Sigmoid colon (tissue), 7 donors: Measurements from ENCODE around the gene GPR17. TPM values are rescaled to one million over a fixed set of nuclear protein-coding genes. Genes with fewer than 3 reads are reported as not detected.

Experiments
- DNase-seq: peaks from one replicate; pipeline ENCODE4 v3.0.0-alpha.2; 2019
- H3K27ac ChIP-seq, 4 donors: fragments of 200-600 bp; sonication (generic); one replicate each; pipeline ENCODE4 v1.5.1; 2016 to 2019; ENCODE audit warnings: mild to moderate bottlenecking in 1 of 4
- H3K27me3 ChIP-seq, 3 donors: fragments of 200-600 bp; sonication (generic); one replicate each; pipeline ENCODE4 v1.5.1; 2019; ENCODE audit warnings: mild to moderate bottlenecking in 1 of 3
- H3K36me3 ChIP-seq, 4 donors: fragments of 200-600 bp; sonication (generic); one replicate each; pipeline ENCODE4 v1.5.1; 2016 to 2019
- H3K4me1 ChIP-seq, 4 donors: fragments of 200-600 bp; sonication (generic); one replicate each; pipeline ENCODE4 v1.5.1; 2017 to 2019
- H3K4me3 ChIP-seq, 4 donors: fragments of 200-600 bp; sonication (generic); one replicate each; pipeline ENCODE4 v1.5.1; 2017 to 2019; ENCODE audit warnings: mild to moderate bottlenecking in 2 of 4, moderate library complexity in 1 of 4
- H3K9me3 ChIP-seq, 4 donors: fragments of 200-600 bp in 3 of 4; sonication (generic) in 3 of 4; one replicate each; pipeline versions ENCODE4 v1.5.1 to v1.6.1; 2013 to 2019
- EP300 ChIP-seq, 4 donors: sonication (generic); formaldehyde crosslinking; IDR thresholded peaks; one replicate each; pipeline ENCODE4 v1.6.1; 2017; ENCODE audit warnings: antibody characterized with exemption in 4 of 4
- POLR2A ChIP-seq, 2 donors: fragments of 450-650 bp; IDR thresholded peaks; one replicate each; pipeline ENCODE4 v1.6.1; 2016; ENCODE audit warnings: antibody characterized with exemption in 2 of 2, mild to moderate bottlenecking in 2 of 2, moderate library complexity in 2 of 2
- POLR2AphosphoS5 ChIP-seq, 4 donors: sonication (generic); formaldehyde crosslinking; IDR thresholded peaks; one replicate each; pipeline ENCODE4 v1.6.1; 2017; ENCODE audit warnings: antibody characterized with exemption in 4 of 4
- WGBS, 2 donors: extraction: QIAGEN DNeasy Blood & Tissue Kit; methylation state at CpG; one replicate each; pipeline ENCODE4 v1.1.7; 2013; 5-methylcytosine and 5-hydroxymethylcytosine counted together
- intact Hi-C: fragments of 100-400 bp; cut with DNase I; formaldehyde crosslinking; loops from one replicate; pipeline ENCODE4 v1.15.1; 2023
- polyA plus RNA-seq, 3 donors: library from polyadenylated mRNA; stranded (reverse); fragments of 200-250 nt; gene quantifications; one replicate each; pipeline ENCODE4 v1.2.3, GENCODE V29; 2013
- total RNA-seq, 4 donors: library from RNA; depleted of rRNA; stranded (reverse); fragments of >200 nt; gene quantifications; one replicate each; pipeline ENCODE4 v1.1.0, GENCODE V29; 2016
- TF ChIP-seq, protein P1 (sequence below), 4 experiments: fragments of 450-650 bp in 3 of 4; fragments of 200-600 bp in 1 of 4; IDR thresholded peaks; one replicate each; pipeline ENCODE4 v1.5.1; 2016 to 2019; ENCODE audit warnings: antibody characterized with exemption in 4 of 4, mild to moderate bottlenecking in 3 of 4, moderate library complexity in 2 of 4
- donor health status: healthy with polysubstance abuse.
- donor health status: Bipolar disorder and iron deficiency.
- donor health status: healthy.

Gene GPR17
- total and polyA plus RNA-seq, 7 donors = 0.36 to 1.4 (median 0.60) TPM; not detected in 2

DNA sequence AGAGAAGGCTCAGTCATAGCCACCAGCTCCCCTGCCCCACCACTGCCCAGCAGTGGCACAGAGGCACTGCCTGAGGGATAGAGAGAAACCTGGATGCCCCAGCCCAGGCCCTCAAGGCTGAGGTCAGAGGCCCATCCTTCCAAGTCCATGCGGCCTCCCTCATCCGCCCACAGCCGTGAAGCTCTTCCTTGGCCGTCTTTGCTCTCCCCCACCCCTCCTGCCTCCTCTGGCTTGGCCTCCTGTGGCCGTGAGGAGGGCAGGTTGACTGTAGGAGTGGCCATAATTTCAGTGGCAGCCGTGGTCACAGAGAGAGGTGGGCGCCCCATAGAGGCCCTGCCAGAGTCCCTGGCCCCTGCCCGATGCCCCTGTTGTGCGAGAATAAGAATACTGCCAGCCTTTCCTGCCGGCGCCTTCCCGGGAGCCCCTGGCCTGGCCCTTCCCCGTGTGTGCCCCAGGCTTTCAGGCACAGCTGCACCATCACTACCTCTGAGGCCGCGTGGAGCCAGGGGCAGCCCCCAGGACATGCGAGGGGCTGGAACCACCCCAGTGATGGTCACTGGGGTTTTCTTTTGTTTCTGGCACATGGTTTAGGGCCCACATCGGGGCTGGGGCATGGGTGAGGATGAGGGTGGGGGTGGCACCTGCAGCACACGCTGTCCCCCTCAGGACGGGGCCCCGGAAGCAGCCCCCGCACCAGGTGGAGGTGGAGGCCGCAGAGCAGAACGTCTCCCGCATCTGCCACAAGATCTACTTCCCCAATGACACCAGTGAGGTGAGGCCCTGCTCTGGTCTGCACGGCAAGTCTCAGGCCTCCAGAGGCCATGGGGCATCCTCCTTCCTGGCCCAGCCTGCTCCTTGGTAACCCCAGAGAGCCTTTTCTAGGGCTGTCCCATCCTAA is 13.1 kb upstream of the GPR17 start:
- peaks cover 0 to 86% (median 76%) of the 10 kb centered on the region in 4 donors for H3K4me1 ChIP-seq
- H3K4me3 ChIP-seq = no peak overlapping the region
- peaks cover 0 to 2% (median 0%) of the 10 kb centered on the region in 4 donors for H3K36me3 ChIP-seq
- intact Hi-C loops = loop anchor here (10.0 kb wide), 1 partner anchor 52 kb away; no protein-coding TSS in a partner anchor
- 69 to 89% methylated on average over 25 of the region's 25 CpGs for WGBS, 2 donors
- peak overlapping the region; percentile 49 to 97 (median 92) for H3K27ac ChIP-seq
- H3K27me3 ChIP-seq = no peaks in the 10 kb centered on the region
- H3K9me3 ChIP-seq = no peaks in the 10 kb centered on the region
- TF ChIP-seq POLR2AphosphoS5 (IDR thresholded peaks at IDR 0.05) = peak in 2 of 4 donors; percentile 53 to 64
- TF ChIP-seq, protein P1, sequence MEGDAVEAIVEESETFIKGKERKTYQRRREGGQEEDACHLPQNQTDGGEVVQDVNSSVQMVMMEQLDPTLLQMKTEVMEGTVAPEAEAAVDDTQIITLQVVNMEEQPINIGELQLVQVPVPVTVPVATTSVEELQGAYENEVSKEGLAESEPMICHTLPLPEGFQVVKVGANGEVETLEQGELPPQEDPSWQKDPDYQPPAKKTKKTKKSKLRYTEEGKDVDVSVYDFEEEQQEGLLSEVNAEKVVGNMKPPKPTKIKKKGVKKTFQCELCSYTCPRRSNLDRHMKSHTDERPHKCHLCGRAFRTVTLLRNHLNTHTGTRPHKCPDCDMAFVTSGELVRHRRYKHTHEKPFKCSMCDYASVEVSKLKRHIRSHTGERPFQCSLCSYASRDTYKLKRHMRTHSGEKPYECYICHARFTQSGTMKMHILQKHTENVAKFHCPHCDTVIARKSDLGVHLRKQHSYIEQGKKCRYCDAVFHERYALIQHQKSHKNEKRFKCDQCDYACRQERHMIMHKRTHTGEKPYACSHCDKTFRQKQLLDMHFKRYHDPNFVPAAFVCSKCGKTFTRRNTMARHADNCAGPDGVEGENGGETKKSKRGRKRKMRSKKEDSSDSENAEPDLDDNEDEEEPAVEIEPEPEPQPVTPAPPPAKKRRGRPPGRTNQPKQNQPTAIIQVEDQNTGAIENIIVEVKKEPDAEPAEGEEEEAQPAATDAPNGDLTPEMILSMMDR (IDR thresholded peaks at IDR 0.05) = no peak
- peak; percentile 76 for DNase-seq

DNA sequence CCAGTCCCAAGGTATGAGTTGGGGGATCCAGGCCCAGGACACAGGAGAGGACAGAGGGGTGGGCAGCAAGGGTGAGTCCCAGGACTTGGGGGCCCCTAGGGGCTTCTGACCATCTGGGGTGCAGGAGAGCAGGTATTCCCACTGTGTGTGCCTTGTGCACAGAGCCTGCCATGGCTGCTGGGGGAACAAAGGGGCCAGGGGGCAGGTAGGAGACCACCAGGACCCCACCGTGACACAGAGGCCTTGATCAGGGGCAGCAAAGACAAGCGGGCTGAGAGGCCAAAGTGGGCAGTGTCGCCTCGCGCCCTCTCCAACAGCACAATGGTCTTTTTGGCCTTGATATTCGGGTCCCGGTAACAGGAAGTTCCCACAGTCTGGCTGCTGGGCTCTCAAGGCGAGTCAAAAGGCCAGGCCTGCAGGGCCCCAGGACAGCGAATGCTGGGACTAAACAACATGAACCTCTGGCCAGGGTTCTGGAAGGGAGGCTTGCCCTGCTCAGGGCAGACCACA is 12.3 kb upstream of the GPR17 start:
- WGBS, 2 donors = 82 to 91% methylated on average over 9 of the region's 9 CpGs
- peak; percentile 67 for DNase-seq
- peaks cover 0 to 90% (median 80%) of the 10 kb centered on the region in 4 donors for H3K4me1 ChIP-seq
- no peaks in the 10 kb centered on the region for H3K9me3 ChIP-seq
- peaks cover 2 to 9% (median 3%) of the 10 kb centered on the region in 4 donors for H3K36me3 ChIP-seq
- no peaks in the 10 kb centered on the region for H3K27me3 ChIP-seq
- H3K4me3 ChIP-seq = no peak overlapping the region
- TF ChIP-seq POLR2AphosphoS5 (IDR thresholded peaks at IDR 0.05) (peak in 1 of 4 donors; percentile 33), POLR2A (IDR thresholded peaks at IDR 0.05) (no peak)
- intact Hi-C loops = loop anchor here (2.0 to 10.0 kb wide), 2 partner anchors 15 to 51 kb away; no protein-coding TSS in a partner anchor
- H3K27ac ChIP-seq = peak overlapping the region; percentile 49 to 97 (median 92)

DNA sequence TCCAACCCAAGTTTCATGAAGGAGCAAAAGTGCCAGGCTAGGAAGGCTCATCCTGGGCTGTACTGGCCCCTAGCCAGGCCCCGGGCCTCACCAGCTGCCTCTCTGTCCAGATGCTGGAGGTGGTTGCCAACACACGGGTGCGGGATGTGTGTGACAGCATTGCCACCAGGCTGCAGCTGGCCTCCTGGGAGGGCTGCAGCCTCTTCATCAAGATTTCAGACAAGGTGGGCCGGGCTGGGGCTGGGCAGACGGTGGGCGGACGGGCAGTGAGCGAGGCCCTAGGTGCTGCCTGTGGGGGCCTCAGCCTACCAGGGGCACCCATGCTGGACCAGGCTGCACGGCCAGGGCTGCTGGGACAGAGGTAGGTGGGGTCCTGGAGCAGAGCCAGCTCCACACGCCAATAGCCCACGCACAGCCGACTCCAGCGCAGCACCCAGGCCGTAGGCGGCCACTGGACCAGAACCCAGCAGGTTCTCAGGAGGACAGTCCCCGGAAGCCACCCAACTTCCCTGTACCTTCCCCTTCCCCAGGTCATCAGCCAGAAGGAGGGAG is 11.8 kb upstream of the GPR17 start:
- H3K4me1 ChIP-seq = peaks cover 0 to 88% (median 79%) of the 10 kb centered on the region in 4 donors
- peak; percentile 83 for DNase-seq

DNA sequence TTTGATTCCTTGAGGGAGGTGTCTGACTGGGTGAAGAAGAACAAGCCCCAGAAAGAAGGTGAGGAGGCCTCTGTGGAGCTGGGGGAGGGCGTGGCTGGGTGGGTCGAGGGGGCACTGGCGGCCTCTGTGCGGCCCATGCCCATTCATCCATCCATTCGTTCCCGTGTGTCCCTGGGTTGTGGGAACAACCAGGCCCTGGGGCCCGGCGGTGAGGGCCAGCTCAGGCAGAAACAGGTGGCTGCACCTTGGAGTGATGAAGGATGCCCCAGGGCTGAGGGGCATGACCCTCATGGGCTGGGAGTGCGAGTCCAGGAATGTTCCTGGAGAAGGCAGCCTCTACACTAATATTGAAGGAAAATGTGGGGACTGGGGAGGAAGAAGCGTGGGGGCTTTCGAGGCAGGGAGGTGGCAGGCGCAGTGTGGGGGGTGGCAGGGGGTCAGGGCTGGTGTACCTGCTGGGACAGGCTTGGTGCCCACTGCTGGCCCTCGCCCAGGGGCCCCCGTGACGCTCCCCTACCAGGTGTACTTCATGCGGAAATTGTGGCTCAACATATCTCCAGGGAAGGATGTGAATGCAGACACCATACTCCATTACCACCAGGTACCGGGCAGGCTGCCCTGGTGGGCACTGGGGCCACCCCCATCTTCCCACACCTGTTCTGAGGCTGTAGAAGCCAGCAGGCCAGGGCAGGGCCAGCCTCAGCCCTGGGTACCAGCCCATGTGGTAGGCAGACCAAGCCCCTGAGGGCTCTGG is 11.2 kb upstream of the GPR17 start:
- H3K36me3 ChIP-seq = peaks cover 13 to 21% (median 15%) of the 10 kb centered on the region in 4 donors
- intact Hi-C loops = loop anchor here (2.0 to 10.0 kb wide), 2 partner anchors 14 to 50 kb away; no protein-coding TSS in a partner anchor
- H3K4me1 ChIP-seq = peaks cover 0 to 88% (median 80%) of the 10 kb centered on the region in 4 donors
- peak; percentile 69 for DNase-seq
- WGBS, 2 donors = 91 to 92% methylated on average over 17 of the region's 17 CpGs
- H3K27ac ChIP-seq = peak overlapping the region; percentile 49 to 97 (median 92)
- H3K4me3 ChIP-seq = no peak overlapping the region
- H3K27me3 ChIP-seq = no peaks in the 10 kb centered on the region
- no peaks in the 10 kb centered on the region for H3K9me3 ChIP-seq
- TF ChIP-seq POLR2A (IDR thresholded peaks at IDR 0.05) (no peak), POLR2AphosphoS5 (IDR thresholded peaks at IDR 0.05) (peak in 3 of 4 donors; percentile 10 to 20 (median 19)), EP300 (IDR thresholded peaks at IDR 0.05) (no peak)
- TF ChIP-seq, protein P1 (IDR thresholded peaks at IDR 0.05) = no peak

More for the DNA sequence above, 11.8 kb upstream of the GPR17 start:
- H3K4me3 ChIP-seq = no peak overlapping the region
- H3K27ac ChIP-seq = peak overlapping the region; percentile 49 to 97 (median 92)
- no peaks in the 10 kb centered on the region for H3K27me3 ChIP-seq
- H3K9me3 ChIP-seq = no peaks in the 10 kb centered on the region
- 75 to 86% methylated on average over 16 of the region's 16 CpGs for WGBS, 2 donors
- intact Hi-C loops = loop anchor here (2.0 to 10.0 kb wide), 2 partner anchors 15 to 51 kb away; no protein-coding TSS in a partner anchor
- TF ChIP-seq EP300 (IDR thresholded peaks at IDR 0.05) = no peak
- peak in 2 of 4 donors; percentile 71 to 75 for TF ChIP-seq POLR2AphosphoS5 (IDR thresholded peaks at IDR 0.05)
- TF ChIP-seq POLR2A (IDR thresholded peaks at IDR 0.05) = no peak
- TF ChIP-seq, protein P1 (IDR thresholded peaks at IDR 0.05) = no peak
- peaks cover 7 to 15% (median 8%) of the 10 kb centered on the region in 4 donors for H3K36me3 ChIP-seq
